Gastroesophageal sphincter (tissue), 4 donors: ENCODE results near the gene LCNL1. TPM values are rescaled to one million over a fixed set of nuclear protein-coding genes. Genes with fewer than 3 reads are reported as not detected.

ENCODE experiments used
- ATAC-seq: fragments of 150-250 bp; one replicate; pipeline ENCODE4 v1.9.1; 2016; ENCODE audit warnings: mild to moderate bottlenecking, moderate library complexity
- H3K27ac ChIP-seq, 4 donors: fragments of 200-600 bp; sonication (generic) in 3 of 4; 1 replicate in 3 of 4; 2 replicates in 1 of 4; pipeline ENCODE4 v1.5.1; 2016 to 2019
- H3K27me3 ChIP-seq: fragments of 200-600 bp; sonication (generic); one replicate; pipeline ENCODE4 v1.5.1; 2019
- H3K36me3 ChIP-seq, 2 donors: fragments of 200-600 bp; sonication (generic); one replicate each; pipeline ENCODE4 v1.5.1; 2019; ENCODE audit warnings: control low read depth in 1 of 2
- H3K4me1 ChIP-seq, 3 donors: fragments of 200-600 bp; sonication (generic); 1 replicate in 2 of 3; 2 replicates in 1 of 3; pipeline ENCODE4 v1.5.1; 2016 to 2019; ENCODE audit warnings: control low read depth in 2 of 3
- H3K4me3 ChIP-seq, 2 donors: fragments of 200-600 bp; sonication (generic); one replicate each; pipeline ENCODE4 v1.5.1; 2019; ENCODE audit warnings: mild to moderate bottlenecking in 1 of 2, moderate library complexity in 1 of 2
- H3K9me3 ChIP-seq, 3 donors: fragments of 200-600 bp; sonication (generic); one replicate each; pipeline ENCODE4 v1.5.1; 2017 to 2019; ENCODE audit warnings: control low read depth in 2 of 3
- EP300 ChIP-seq: sonication (generic); formaldehyde crosslinking; IDR thresholded peaks from one replicate; pipeline ENCODE4 v1.6.1; 2017; ENCODE audit warnings: antibody characterized with exemption, mild to moderate bottlenecking
- POLR2A ChIP-seq, 2 donors: fragments of 450-650 bp; IDR thresholded peaks; one replicate each; pipeline ENCODE4 v1.6.1; 2017; ENCODE audit warnings: antibody characterized with exemption in 2 of 2, mild to moderate bottlenecking in 2 of 2, moderate library complexity in 1 of 2
- POLR2AphosphoS5 ChIP-seq: sonication (generic); formaldehyde crosslinking; IDR thresholded peaks from one replicate; pipeline ENCODE4 v1.6.1; 2017; ENCODE audit warnings: antibody characterized with exemption
- WGBS, 2 donors: methylation state at CpG; one replicate each; pipeline ENCODE4 v1.1.5; 2018; ENCODE audit warnings: low coverage in 1 of 2; 5-methylcytosine and 5-hydroxymethylcytosine counted together
- total RNA-seq, 4 donors: library from RNA; depleted of rRNA; stranded (reverse); fragments of >200 nt; gene quantifications; one replicate each; pipeline ENCODE4 v1.1.0, GENCODE V29; 2016
- TF ChIP-seq, protein P1 (sequence below), 4 experiments: fragments of 200-600 bp in 2 of 4; fragments of 450-650 bp in 2 of 4; sonication (generic) in 1 of 4; IDR thresholded peaks; one replicate each; pipeline ENCODE4 v1.5.1; 2017 to 2019; ENCODE audit warnings: antibody characterized with exemption in 4 of 4, mild to moderate bottlenecking in 2 of 4, moderate library complexity in 2 of 4

LCNL1 gene
- total RNA-seq, 4 donors from 2014 or later: 0.40 TPM; not detected in 2

DNA sequence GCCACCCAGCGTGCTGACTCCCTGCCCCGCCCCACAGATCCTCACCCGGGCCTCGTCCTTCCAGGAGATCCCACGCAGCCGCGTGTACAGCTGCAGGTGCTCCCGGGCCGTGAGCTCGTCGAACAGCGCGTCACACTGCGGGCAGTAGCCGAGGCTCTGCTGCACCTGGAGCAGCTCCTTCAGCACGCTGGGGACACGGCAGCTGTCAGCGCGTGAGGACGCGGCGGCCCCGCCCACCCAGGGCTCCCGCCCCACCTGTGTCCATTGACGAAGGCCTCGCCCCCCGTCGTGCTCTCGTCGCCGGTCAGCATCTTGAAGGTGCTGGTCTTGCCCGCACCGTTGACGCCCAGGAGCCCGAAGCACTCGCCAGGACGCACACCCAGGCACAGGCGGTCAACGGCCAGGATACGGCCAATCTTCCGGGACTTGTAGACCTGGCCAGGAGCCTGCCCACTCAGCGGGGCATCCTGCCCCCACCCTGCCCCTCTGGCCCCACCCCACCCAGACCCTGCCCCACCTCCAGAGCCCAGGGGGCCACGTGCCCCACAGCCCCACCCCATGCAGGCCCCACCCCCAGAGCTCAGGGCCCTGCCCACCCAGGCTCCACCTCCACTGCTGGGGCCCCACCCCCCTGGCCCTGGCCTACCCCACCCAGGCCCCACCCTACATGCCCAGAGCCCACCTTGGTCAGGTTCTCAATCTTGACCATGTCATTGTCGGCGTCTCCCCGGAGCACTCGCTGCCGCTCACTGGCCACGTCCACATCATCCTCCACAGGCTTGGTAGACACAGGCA, 27.3 kb downstream of the LCNL1 start:
- H3K4me1 ChIP-seq: peaks cover 0 to 19% (median 5%) of the 10 kb centered on the region in 3 donors
- 96% methylated on average over 5 of the region's 49 CpGs; no CpG with 5 or more reads in 1 of the 2 donors for WGBS, 2 donors
- no peak overlapping the region for H3K4me3 ChIP-seq
- ATAC-seq: no peak
- TF ChIP-seq, protein P1, sequence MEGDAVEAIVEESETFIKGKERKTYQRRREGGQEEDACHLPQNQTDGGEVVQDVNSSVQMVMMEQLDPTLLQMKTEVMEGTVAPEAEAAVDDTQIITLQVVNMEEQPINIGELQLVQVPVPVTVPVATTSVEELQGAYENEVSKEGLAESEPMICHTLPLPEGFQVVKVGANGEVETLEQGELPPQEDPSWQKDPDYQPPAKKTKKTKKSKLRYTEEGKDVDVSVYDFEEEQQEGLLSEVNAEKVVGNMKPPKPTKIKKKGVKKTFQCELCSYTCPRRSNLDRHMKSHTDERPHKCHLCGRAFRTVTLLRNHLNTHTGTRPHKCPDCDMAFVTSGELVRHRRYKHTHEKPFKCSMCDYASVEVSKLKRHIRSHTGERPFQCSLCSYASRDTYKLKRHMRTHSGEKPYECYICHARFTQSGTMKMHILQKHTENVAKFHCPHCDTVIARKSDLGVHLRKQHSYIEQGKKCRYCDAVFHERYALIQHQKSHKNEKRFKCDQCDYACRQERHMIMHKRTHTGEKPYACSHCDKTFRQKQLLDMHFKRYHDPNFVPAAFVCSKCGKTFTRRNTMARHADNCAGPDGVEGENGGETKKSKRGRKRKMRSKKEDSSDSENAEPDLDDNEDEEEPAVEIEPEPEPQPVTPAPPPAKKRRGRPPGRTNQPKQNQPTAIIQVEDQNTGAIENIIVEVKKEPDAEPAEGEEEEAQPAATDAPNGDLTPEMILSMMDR (IDR thresholded peaks at IDR 0.05): no peak
- TF ChIP-seq POLR2A (IDR thresholded peaks at IDR 0.05) (no peak), EP300 (no peak), POLR2AphosphoS5 (no peak)
- H3K9me3 ChIP-seq: no peaks in the 10 kb centered on the region
- H3K36me3 ChIP-seq: peaks cover 0 to 78% of the 10 kb centered on the region in 2 donors
- H3K27ac ChIP-seq: no peak overlapping the region
- no peaks in the 10 kb centered on the region for H3K27me3 ChIP-seq

DNA sequence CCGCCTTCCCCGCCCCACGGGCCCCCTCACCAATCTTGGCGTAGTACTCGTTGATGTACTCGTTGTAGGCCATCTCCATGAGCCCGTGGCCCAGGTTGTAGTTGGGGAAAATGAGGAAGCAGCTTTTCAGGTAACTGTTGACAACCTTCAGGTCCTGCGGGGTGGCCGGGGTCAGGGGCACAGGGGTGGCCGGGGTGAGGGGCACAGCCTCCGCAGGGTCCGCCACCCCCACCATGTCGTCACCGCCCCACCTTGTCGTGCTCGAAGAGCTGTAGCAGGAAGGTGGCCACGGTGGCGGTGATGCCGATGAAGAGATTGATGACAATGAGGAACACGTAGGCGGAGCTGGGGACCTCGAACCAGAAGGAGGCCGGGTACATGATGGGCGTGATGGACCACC, 28.4 kb downstream of the LCNL1 start:
- no peak for ATAC-seq
- TF ChIP-seq, protein P1 (IDR thresholded peaks at IDR 0.05): no peak
- TF ChIP-seq POLR2A (IDR thresholded peaks at IDR 0.05) (no peak), POLR2AphosphoS5 (no peak), EP300 (no peak)
- peaks cover 0 to 88% of the 10 kb centered on the region in 2 donors for H3K36me3 ChIP-seq

DNA sequence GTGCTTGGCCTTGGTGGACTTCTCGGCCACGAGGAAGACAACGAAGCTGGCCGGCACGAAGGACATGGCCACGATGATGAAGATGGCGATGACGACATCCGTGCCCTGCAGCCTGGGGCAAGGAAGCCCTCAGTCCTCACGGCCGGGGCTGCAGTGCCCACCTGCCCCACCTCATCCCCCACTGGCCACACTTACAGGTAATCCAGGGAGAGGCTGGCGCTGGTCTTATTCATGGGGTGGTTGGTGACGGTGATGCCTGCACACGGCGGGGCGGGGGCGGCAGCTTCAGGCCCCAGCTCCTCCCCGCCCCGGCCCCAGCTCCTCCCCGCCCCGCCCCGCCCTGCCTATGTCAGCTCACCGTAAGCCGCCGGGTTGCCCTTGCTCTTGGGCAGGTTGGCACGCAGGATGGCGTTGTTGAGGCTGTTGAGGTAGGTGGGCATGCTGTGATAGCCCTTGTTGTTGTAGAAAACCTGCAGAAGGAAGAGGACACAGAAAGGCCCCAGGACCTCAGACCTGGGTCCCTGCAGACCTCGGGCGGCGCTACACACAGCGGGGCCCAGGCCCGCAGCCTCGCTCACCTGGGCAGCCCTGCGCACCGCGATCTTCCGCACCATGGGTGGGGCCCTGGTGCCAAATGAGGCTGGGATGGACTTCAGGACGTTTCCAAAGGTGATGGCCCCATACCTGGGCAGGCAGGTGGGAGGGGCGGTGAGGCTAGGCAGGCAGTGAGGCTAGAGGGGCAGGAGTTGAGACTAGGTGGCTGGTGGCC, 29.3 kb downstream of the LCNL1 start:
- H3K36me3 ChIP-seq: peaks cover 0 to 98% of the 10 kb centered on the region in 2 donors
- TF ChIP-seq POLR2A (IDR thresholded peaks at IDR 0.05) (no peak), EP300 (no peak), POLR2AphosphoS5 (no peak)
- TF ChIP-seq, protein P1 (IDR thresholded peaks at IDR 0.05): no peak
- no peak for ATAC-seq
- H3K27ac ChIP-seq: no peak overlapping the region
- H3K4me1 ChIP-seq: peaks cover 0 to 12% (median 5%) of the 10 kb centered on the region in 3 donors
- no peak overlapping the region for H3K4me3 ChIP-seq
- 89 to 93% methylated on average over 3 of the region's 39 CpGs for WGBS, 2 donors
- no peaks in the 10 kb centered on the region for H3K27me3 ChIP-seq
- no peaks in the 10 kb centered on the region for H3K9me3 ChIP-seq

More for the DNA sequence above, 28.4 kb downstream of the LCNL1 start:
- H3K4me3 ChIP-seq: no peak overlapping the region
- no peak overlapping the region for H3K27ac ChIP-seq
- peaks cover 0 to 19% (median 5%) of the 10 kb centered on the region in 3 donors for H3K4me1 ChIP-seq
- 97% methylated on average over 11 of the region's 24 CpGs; no CpG with 5 or more reads in 1 of the 2 donors for WGBS, 2 donors
- no peaks in the 10 kb centered on the region for H3K9me3 ChIP-seq
- no peaks in the 10 kb centered on the region for H3K27me3 ChIP-seq

DNA sequence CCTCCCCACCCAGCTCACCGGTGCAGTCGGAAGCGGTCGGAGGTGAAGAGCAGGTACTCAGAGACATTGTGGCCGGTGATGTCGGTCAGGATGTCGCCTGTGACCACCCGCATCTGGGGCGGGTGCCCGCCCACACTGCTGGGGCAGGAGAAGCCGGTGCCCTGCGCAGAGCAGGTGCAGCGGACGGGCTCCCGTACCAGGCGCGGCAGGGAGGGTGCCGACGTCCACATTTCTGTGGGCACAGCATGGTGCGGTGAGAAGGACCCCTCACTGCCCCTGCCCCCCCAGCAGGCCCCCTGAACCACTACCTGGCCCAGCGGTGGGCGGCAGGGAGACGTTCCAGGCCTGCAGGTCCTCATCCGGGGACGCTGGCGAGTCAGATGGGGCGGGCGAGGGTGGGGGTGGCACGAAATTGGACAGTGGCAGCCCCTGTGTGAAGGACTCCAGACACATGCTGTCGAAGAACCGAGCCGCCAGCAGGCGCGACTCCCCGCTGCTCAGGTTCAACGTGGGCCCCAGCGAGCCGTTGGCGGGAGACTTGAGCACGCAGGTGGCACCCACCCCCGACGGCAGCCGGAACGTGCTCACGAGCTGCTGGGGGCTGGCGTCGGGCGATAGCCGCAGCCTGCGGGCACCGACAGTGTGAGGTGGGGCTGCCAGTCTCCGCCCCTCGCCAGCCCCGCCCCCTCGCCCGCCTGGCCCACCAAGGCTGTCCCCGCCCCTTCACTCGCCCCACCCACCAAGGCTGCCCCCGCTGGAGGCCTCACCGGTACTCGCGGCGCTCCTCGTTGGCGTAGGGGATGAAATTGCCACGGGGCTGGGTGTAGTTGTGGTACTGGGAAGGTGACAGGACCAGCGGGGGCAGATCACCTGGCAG, 30.1 kb downstream of the LCNL1 start:
- 52 to 90% methylated on average over 2 to 4 of the region's 67 CpGs for WGBS, 2 donors
- ATAC-seq: no peak
- H3K27me3 ChIP-seq: no peaks in the 10 kb centered on the region
- no peaks in the 10 kb centered on the region for H3K9me3 ChIP-seq
- H3K36me3 ChIP-seq: peaks cover 0 to 100% of the 10 kb centered on the region in 2 donors
- H3K4me3 ChIP-seq: no peak overlapping the region
- peaks cover 0 to 3% (median 0%) of the 10 kb centered on the region in 3 donors for H3K4me1 ChIP-seq
- TF ChIP-seq, protein P1 (IDR thresholded peaks at IDR 0.05): no peak
- TF ChIP-seq POLR2A (IDR thresholded peaks at IDR 0.05) (no peak), POLR2AphosphoS5 (no peak), EP300 (no peak)
- no peak overlapping the region for H3K27ac ChIP-seq
